ES-I3 (cell line): ENCODE results near the gene CLN6.
"Not testable (repeated sequence)": the region's sequence is repeated elsewhere in the genome, so short reads cannot be mapped to it uniquely, and the experiment has no call there.

Source experiments
- H3K36me3 ChIP-seq: 2 replicates; pipeline ENCODE4 v1.6.1; 2013; ENCODE audit warnings: mild to moderate bottlenecking, low read length, control low read depth, moderate library complexity; ENCODE audit not compliant: insufficient read depth
- H3K4me1 ChIP-seq: 2 replicates; pipeline ENCODE4 v1.6.1; 2013; ENCODE audit warnings: mild to moderate bottlenecking, control low read depth, low read length; ENCODE audit not compliant: insufficient read depth
- H3K9ac ChIP-seq: 2 replicates; pipeline ENCODE4 v1.6.1; 2013; ENCODE audit warnings: low read depth, mild to moderate bottlenecking, low read length, moderate library complexity
- H3K9me3 ChIP-seq: 2 replicates; pipeline ENCODE4 v1.6.1; 2013; ENCODE audit warnings: mild to moderate bottlenecking, low read length, moderate library complexity; ENCODE audit not compliant: control insufficient read depth, insufficient read depth

CLN6 gene

DNA sequence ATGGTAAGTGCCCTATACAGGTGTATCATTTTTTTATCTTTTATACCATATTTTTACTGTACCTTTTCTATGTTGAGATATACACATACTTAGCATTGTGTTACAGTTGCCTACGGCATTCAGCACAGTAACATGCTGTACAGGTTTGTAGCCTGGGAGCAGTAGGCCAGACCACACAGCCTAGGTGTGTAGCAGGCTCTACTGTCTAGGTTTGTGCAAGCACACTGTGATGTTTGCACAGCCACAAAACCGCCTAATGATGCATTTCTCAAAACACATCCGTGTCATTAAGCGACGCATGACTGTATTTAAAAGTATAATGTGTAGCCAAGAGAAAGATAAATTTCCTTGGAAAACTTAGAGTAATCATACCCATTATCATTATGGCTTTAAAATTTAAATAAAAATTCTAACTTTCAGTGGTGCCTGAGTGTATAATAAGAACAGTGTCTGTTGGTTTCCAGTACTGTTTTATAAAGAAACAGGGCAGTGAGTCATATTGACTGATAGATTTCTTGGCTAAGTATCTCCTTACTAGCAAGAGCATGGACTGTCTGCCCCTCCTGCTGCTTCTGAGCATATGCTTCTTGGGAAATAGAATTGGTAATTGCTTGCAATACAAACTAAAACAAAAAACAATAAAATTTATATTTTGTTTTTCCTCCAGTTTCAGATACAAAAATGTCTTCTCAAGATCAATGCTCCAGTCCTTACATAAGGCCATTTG lies 42.7 kb downstream of the CLN6 start:
- Histone ChIP-seq H3K4me1 (peaks cover 7% of the 10 kb centered on the region; the same call in 1 of the 2 replicates), H3K9ac (no peak overlapping the region), H3K9me3 (no peaks in the 10 kb centered on the region), H3K36me3 (peaks cover 13% of the 10 kb centered on the region)

- Histone ChIP-seq H3K9ac (no peak overlapping the region), H3K36me3 (peaks cover 13% of the 10 kb centered on the region), H3K9me3 (no peaks in the 10 kb centered on the region), H3K4me1 (no peaks in the 10 kb centered on the region)
Observed at GRCh38 chr15:68184616-68185480, 44.7 kb downstream of the CLN6 start.

DNA sequence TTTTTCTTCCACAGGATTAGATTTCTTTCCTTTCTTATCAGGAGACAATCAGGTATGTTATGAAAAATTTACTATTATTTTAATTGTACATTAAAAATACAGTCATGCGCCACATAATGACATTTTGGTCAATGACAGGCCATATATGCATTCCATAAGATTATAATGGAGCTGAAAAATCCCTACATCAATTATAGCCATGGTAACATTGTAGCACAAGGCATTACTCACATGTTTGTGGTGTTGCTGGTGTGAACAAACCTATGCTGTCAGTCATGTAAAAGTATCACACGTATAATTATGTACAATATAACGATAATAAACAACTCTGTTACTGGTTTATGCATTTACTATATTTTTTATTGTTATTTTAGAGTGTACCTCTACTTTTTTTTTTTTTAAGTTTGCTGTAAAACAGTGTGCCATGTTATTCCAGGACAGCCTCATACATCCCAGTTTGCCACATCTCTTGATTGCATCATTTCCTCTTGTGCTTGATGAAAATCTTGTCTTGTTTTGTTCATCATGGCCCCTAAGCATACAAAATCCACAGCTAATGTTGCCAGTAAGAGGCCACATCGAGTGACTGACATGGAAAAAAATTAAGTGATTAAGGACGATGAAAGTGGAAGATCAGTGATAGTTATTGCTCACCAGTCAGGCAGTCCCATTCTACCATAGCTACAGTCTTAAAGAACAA lies 45.8 kb downstream of the CLN6 start:
- Histone ChIP-seq H3K36me3 (peaks cover 13% of the 10 kb centered on the region), H3K9me3 (no peaks in the 10 kb centered on the region), H3K4me1 (no peaks in the 10 kb centered on the region), H3K9ac (no peak overlapping the region)

GRCh38 chr15:68177742-68178141 lies 51.8 kb downstream of the CLN6 start:
- Histone ChIP-seq H3K9me3 (no peaks in the 10 kb centered on the region), H3K4me1 (no peaks in the 10 kb centered on the region), H3K9ac (no peak overlapping the region), H3K36me3 (peaks cover 6% of the 10 kb centered on the region; the same call in 1 of the 2 replicates)

GRCh38 chr15:68176601-68177000 lies 52.9 kb downstream of the CLN6 start:
- Histone ChIP-seq H3K36me3 (peaks cover 6% of the 10 kb centered on the region; the same call in 1 of the 2 replicates), H3K4me1 (no peaks in the 10 kb centered on the region), H3K9me3 (no peaks in the 10 kb centered on the region), H3K9ac (no peak overlapping the region)

GRCh38 chr15:68175526-68175925 lies 54.0 kb downstream of the CLN6 start:
- peaks cover 6% of the 10 kb centered on the region; the same call in 1 of the 2 replicates for H3K36me3 ChIP-seq
- no peak overlapping the region for H3K9ac ChIP-seq
- no peaks in the 10 kb centered on the region for H3K4me1 ChIP-seq
- no peaks in the 10 kb centered on the region for H3K9me3 ChIP-seq

DNA sequence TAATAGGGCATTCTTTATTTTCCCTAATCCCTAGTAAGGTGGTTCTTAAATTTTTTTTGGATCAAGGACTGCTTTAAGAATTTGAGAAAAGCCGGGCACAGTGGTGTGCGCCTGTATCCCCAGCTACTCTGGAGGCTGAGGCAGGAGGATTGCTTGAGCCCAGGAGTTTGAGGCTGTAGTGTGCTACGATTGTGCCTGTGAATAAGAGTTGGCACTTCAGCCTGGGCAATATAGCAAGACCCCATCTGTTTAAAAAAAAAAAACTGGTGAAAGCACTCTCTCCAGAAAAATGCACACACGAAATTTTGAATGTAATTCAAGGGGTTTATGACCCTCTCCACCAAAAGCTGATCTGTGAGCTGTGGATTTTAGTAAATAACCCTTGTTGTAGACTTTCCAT lies 56.4 kb downstream of the CLN6 start:
- Histone ChIP-seq H3K9ac (no peak overlapping the region), H3K36me3 (peaks cover 6% of the 10 kb centered on the region; the same call in 1 of the 2 replicates), H3K9me3 (no peaks in the 10 kb centered on the region), H3K4me1 (no peaks in the 10 kb centered on the region)

- not testable (repeated sequence) for H3K4me1 ChIP-seq, H3K9ac ChIP-seq, H3K36me3 ChIP-seq, H3K9me3 ChIP-seq
Observed at GRCh38 chr15:68172037-68172436, 57.5 kb downstream of the CLN6 start.

DNA sequence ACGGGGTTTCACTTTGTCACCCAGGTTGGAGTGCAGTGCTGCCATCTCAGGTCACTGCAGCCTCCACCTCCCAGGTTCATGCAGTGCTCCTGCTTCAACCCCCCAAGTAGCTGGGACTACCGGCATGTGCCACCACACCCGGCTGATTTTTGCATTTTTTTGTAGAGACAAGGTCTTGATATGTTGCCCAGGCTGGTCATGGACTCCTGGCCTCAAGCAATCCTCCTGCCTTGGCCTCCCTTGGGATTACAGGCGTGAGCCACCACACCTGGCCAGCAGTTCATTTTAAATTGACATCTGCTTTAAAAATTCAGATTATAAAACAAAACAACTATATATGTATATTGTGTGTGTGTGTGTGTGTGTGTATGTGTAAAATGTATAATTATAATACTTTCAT lies 62.7 kb downstream of the CLN6 start:
- Histone ChIP-seq H3K4me1 (no peaks in the 10 kb centered on the region), H3K36me3 (peaks cover 2% of the 10 kb centered on the region; the same call in 1 of the 2 replicates), H3K9me3 (no peaks in the 10 kb centered on the region), H3K9ac (no peak overlapping the region)

DNA sequence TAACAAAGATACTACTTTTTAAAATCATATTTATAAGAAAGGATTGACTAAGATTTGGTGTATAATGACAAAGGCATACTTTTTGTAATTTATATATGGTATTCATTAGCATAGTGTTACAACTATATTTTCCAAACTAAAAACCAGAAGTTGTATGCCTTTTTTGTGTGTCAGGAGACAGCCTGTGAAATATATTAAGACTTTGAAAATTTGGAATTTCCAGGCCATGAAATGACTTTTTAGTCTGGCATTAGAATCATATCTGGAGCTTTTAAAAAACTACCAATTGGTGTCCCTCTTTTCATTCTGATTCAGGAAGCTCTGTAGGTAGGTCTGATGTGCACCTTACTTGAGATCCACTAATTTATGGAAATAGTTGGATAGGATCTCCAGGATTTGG lies 66.3 kb downstream of the CLN6 start:
- H3K4me1 ChIP-seq, result no peaks in the 10 kb centered on the region
- H3K9ac ChIP-seq, result no peak overlapping the region
- peaks cover 5% of the 10 kb centered on the region; the same call in 1 of the 2 replicates for H3K36me3 ChIP-seq
- no peaks in the 10 kb centered on the region for H3K9me3 ChIP-seq

DNA sequence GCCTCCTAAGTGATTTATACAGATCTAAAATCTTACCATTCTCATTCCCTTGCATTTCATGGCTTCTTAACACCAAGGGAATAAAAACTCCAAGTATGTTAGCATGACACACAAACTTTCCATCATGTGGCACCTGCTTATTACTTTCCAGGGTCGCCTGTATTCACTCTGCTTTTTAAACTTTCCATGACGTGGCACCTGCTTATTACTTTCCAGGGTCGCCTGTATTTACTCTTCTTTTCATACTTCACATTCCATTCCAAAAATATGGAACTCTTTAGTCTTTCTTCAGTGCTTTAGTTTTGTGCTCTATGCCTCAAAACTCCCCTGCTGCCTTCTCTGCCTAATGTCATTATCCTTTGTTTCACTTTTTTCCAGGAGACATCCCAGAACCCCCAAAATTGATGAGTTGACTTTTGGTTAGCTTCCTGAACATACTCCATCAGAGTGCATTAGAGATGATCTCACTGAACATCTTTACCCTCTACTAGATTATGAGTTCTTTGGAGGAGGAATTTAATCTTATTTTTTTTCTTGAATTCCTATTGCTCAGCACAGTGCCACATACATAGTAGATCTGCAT lies 71.4 kb downstream of the CLN6 start:
- no peaks in the 10 kb centered on the region for H3K9me3 ChIP-seq
- no peaks in the 10 kb centered on the region; the same call in 1 of the 2 replicates for H3K4me1 ChIP-seq
- peaks cover 11% of the 10 kb centered on the region; the same call in 1 of the 2 replicates for H3K36me3 ChIP-seq
- no peak overlapping the region for H3K9ac ChIP-seq

- no peaks in the 10 kb centered on the region; the same call in 1 of the 2 replicates for H3K4me1 ChIP-seq
- H3K9ac ChIP-seq, result no peak overlapping the region
- no peaks in the 10 kb centered on the region for H3K9me3 ChIP-seq
- H3K36me3 ChIP-seq, result peaks cover 11% of the 10 kb centered on the region; the same call in 1 of the 2 replicates
Observed at GRCh38 chr15:68157074-68157473, 72.5 kb downstream of the CLN6 start.
